Endothelial cell of hepatic sinusoid (primary cell): Measurements from ENCODE around the gene AXDND1.
"Not testable (repeated sequence)": the region's sequence is repeated elsewhere in the genome, so short reads cannot be mapped to it uniquely, and the experiment has no call there.

Experiments used
- in situ Hi-C: cut with HindIII; loops from 2 replicates; pipeline ENCODE4 v1.10.0; 2017; ENCODE audit warnings: low sequenced_read_pairs

AXDND1 gene

DNA sequence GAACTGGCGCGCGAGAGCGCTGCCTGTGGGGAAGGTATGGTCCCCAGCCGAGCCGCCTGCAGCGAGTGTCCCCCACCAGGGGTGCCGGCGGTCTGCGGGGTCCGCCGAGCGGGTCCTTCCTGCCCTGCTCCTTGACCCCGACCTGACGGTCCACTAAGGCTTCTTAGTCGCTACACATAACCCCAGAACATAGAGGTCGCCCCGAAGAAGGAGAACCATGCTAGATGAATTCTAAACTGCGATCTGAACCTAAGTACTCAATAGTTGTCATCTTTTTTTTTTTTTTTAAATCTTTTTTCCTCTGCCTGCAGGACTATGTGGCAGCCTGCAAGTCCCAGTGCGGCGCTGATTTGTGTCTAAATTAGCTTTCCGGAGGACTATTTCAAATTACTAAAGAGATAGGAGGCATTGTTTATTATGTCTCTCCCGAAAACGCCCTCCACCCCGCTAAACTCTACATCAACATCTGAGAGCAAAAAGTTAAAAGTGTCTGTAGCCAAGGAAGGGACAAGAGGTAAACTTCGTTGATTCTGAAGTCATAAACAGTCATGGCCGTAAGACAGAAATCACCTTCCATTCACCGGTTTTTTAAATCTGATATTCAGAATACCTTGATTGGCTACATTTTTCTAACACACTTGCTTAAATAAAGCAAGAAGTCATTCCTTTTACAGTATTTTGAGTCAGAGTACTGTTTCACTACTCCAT lies 476 bp downstream of the AXDND1 start:
- in situ Hi-C loops: loop anchor here (25.0 kb wide), 1 partner anchor 254 kb away; no protein-coding TSS in a partner anchor

GRCh38 chr1:179369751-179370341 lies 4.1 kb downstream of the AXDND1 start:
- in situ Hi-C loops: loop anchor here (25.0 kb wide), 1 partner anchor 258 kb away; no protein-coding TSS in a partner anchor

DNA sequence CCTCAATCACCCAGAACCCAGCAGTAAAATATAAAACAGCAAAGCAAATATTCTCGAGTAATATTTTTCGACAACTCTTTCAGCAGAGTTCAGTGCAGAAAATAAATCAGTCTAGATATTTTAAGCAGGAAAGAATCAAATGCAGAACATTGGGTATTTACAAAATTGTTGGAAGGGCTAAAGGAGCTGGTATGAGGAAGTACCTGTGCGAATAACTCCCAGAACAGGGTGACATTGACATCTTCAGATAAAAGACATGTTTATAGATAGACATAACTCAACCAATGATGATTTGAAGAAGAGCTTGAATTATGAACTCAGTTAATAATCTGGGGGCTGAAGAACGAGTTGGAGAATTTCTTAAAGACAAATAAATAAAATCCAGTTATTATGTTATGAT lies 6.4 kb downstream of the AXDND1 start:
- in situ Hi-C loops: loop anchor here (25.0 kb wide), 1 partner anchor 260 kb away; no protein-coding TSS in a partner anchor

GRCh38 chr1:179376223-179376622 lies 10.5 kb downstream of the AXDND1 start:
- in situ Hi-C loops: no loop called here

GRCh38 chr1:179380299-179380698 lies 14.5 kb downstream of the AXDND1 start:
- in situ Hi-C loops: no loop called here

DNA sequence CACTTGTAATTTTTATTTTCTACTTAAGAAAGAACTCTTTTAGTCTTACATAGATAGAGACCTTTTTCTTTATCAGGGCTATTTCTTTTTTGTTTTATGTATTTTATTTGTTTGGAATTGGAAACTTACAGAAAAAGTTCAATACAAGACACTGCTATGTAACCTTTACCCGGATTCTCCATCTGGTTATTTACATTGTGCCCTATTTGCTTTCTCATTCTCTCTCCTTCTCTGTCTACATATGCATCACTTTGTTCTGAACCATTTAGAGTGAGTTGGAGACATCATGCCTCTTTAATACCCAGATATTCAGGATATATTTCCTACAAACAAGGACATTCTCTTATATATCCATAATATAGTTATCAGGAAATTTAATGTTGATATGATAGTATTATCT lies 18.3 kb downstream of the AXDND1 start:
- in situ Hi-C loops: no loop called here

- in situ Hi-C loops: no loop called here
Measured at GRCh38 chr1:179385510-179385909, 19.7 kb downstream of the AXDND1 start.

DNA sequence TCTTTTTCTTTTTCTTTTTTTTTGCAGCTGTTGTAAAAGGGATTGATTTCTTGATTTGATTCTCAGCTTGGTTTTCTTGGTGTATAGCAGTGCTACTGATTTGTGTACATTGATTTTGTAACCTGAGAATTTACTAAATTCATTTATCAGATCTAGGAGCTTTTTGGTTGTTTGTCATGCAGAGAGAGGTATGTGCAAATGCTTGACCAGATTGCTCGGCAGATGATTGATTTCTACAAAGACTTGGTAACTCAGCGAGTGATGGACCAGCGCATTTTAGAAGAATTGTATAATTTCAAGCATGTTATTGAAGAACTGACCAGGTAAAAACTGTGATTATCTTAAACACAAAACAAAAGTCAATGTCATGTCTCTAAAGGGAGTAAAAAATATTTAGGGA lies 27.9 kb downstream of the AXDND1 start:
- in situ Hi-C loops: no loop called here

- in situ Hi-C loops: not testable (repeated sequence)
Measured at GRCh38 chr1:179399399-179399798, 33.6 kb downstream of the AXDND1 start.

DNA sequence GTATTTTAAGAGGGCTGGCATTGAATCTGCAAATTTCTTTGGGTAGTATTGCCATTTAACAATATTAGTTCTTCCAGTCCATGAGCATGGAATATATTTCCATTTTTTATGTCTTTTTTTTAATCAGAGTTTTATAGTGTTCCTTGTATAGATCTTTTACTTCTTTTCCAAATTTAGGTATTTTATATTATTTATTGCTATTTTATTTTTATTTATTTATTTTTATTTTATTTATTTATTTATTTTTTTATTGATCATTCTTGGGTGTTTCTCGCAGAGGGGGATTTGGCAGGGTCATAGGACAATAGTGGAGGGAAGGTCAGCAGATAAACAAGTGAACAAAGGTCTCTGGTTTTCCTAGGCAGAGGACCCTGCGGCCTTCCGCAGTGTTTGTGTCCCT lies 52.0 kb downstream of the AXDND1 start:
- in situ Hi-C loops: not testable (repeated sequence)

DNA sequence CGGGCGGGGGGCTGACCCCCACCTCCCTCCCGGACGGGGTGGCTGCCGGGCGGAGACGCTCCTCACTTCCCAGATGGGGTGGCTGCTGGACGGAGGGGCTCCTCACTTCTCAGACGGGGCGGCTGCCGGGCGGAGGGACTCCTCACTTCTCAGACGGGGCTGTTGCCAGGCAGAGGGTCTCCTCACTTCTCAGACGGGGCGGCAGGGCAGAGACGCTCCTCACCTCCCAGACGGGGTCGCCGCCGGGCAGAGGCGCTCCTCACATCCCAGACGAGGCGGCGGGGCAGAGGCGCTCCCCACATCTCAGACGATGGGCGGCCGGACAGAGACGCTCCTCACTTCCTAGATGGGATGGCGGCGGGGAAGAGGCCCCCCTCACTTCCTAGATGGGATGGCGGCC lies 52.9 kb downstream of the AXDND1 start:
- in situ Hi-C loops: not testable (repeated sequence)

DNA sequence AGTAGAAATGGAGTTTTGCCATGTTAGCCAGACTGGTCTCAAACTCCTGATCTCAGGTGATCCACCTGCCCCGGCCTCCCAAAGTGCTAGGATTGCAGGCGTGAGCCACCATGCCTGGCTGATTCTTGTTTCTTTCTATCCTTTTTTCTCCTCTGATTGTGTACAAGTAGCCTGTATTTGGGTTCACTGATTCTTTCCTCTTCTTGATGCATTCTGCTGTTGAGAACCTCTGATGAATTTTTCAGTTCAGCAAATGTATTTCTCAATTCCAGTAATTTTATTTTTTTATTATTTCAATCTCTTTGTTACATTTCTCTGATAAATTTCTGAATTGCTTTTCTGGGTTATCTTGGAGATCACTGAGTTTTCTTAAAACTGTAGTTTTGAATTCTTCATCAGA lies 58.8 kb downstream of the AXDND1 start:
- in situ Hi-C loops: no loop called here

- in situ Hi-C loops: no loop called here
Measured at GRCh38 chr1:179425186-179425585, 59.4 kb downstream of the AXDND1 start.

DNA sequence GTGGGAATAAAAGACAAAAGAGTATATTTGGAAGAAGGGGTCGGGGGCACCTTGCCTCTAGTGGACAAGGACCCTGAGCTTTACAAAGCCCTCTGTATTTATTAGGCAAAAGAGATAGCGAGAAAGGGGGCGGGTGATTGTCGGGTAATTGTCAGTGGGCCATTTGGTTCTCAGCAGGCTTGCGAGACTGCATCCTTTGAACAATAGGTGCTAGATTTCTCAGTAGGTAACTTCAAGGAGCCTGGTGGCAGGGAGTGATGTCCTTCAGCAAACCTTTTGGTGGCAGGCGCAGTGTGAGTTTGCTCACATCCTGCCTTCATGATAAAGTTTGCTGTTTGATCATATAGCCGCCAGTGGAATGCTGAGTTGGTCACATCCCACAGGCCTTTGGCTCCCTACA lies 71.4 kb downstream of the AXDND1 start:
- in situ Hi-C loops: loop anchor here (5.0 kb wide), 1 partner anchor 45 kb away; no protein-coding TSS in a partner anchor

DNA sequence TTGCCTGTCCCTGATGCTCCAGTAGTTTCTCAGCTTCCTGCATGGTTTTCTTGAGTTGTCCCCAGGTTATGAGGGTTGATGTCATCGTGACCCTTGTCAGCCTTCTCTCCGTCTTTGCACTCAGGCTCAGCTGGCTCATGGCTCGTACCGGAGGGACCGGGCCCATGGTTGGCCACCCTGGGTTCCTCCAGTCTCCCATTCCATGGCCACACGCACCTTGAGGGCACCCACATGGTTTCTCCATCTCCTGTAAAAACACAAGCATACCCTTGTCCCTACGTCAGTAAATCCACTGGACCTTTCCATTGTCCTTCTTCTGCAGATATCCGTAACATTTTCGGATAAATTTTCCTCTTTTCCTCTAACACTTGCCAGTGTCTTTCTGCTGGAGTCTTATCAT lies 73.9 kb downstream of the AXDND1 start:
- in situ Hi-C loops: loop anchor here (5.0 kb wide), 1 partner anchor 43 kb away; no protein-coding TSS in a partner anchor

- in situ Hi-C loops: not testable (repeated sequence)
Measured at GRCh38 chr1:179440301-179440700, 74.5 kb downstream of the AXDND1 start.

DNA sequence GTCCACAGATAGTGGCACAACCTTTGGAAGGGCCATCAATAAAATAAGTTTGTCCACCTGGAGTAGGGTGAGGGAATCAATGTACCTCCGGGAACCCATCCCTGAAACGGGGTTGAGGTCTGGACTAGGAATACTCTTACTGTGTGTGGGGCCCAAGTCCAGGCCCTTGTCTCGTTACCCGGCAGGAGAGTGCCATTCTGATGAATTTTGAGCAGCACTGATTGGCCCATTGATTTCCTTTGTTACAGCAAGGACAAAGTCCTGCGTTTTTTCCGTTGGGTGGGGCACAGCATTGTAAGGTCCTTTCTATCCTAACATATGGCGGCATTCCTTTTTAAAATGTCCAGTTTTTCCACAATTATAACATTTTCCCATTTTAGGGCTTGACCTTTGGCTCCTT lies 75.2 kb downstream of the AXDND1 start:
- in situ Hi-C loops: no loop called here

DNA sequence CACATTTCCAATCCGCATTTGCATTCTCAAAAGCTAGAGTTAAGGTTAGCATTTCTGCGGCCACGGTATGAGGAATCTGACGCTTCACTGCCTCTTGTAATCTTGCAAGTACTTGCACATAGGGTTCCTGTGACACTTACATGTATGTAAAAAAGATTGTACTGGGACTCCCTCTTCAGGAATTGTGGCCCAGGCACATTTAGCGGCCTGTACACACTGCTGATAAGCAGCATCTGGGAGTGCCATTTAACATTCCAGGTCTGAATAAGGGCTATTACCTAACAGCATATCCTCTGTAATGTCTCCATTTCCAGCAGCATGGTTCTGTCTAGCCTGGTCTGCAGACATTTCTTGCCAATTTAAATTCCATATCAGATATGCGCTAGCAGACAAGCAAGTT lies 75.7 kb downstream of the AXDND1 start:
- in situ Hi-C loops: no loop called here

- in situ Hi-C loops: not testable (repeated sequence)
Measured at GRCh38 chr1:179442846-179443245, 77.1 kb downstream of the AXDND1 start.

DNA sequence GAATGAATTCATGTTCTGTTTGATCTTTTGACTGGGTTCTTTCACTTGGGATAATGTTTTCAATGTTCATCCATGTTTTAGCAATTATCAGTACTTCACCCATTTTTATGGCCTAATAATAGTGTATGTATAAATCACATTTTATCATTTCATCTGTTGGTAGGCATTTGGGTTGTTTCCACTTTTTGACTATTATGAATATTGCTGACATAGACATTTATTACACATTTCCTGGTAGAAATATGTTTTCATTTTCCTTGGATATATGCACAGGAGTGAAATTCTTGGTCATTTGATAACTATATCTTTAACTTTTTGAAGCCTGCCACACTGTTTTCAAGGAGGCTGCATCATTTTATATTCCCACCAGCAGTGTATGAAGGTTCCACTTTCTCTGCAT lies 79.8 kb downstream of the AXDND1 start:
- in situ Hi-C loops: no loop called here

GRCh38 chr1:179447489-179447888 lies 81.7 kb downstream of the AXDND1 start:
- in situ Hi-C loops: no loop called here

DNA sequence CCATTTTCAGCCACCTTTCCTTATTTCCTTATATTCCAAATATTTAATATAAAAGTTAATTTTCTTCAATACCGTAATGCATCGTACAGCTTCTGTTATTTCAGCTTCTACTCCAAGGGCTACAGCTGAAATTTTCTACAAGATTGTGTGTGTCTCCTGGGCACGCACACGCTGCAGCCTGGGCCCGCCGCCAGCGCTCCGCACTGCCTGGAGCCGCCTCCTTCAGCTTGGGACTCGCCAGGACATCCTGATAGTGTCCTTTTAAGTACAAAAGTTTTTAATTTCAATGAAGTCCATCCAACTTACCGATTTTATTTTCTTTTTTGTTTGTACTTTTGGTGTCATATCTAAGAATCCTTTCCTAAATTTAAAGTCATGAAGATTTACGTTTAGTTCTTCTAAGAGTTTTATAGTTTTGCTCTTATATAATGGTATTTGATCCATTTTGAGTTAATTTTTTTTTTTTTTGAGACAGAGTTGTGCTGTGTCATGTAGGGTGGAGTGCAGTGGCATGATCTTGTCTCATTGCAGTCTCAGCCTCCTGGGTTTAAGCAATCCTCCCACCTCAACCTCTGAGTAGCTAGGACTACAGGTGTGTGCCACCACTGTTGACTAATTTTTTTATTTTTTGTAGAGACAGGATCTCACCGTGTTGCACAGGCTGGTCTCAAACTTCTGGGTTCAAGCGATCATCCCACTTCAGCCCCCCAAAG lies 82.8 kb downstream of the AXDND1 start:
- in situ Hi-C loops: no loop called here
